RWPE1 (cell line): ENCODE measurements around the gene ARF3.
A peak's percentile ranks its signal among the peaks of the same experiment; 100 is the strongest.

Experiments used
- CTCF ChIA-PET: fragments of 350-600 bp; sonication (Branson Sonifier 250); formaldehyde crosslinking; extraction: SDS; loops from one replicate; lab custom pipeline; 2021; lab: Yijun Ruan, JAX
- POLR2A ChIA-PET: fragments of 400-600 bp; formaldehyde crosslinking; extraction: SDS; loops from one replicate; lab custom pipeline; 2020; ENCODE audit warnings: antibody characterized with exemption; ENCODE audit not compliant: low non-redundant PET; lab: Yijun Ruan, JAX
- DNase-seq: peaks from one replicate; pipeline ENCODE4 v3.0.0; 2012; ENCODE audit warnings: low spot score
- H3K27ac ChIP-seq: fragments of 450-650 bp; 2 replicates; pipeline ENCODE4 v1.5.1; 2017
- CTCF ChIP-seq: fragments of 450-650 bp; conservative IDR thresholded peaks from 2 replicates; pipeline ENCODE4 v1.5.1; 2017; ENCODE audit warnings: low read depth, mild to moderate bottlenecking

Gene ARF3

GRCh38 chr12:48890657-48891418 is 66.4 kb downstream of the ARF3 start:
- TF ChIP-seq CTCF: peak; percentile 75
- CTCF ChIA-PET: interaction anchor here (0.6 to 3.3 kb wide), 22 partner anchors 8 to 599 kb away, joined by 3 to 20 read pairs (median 4); partner anchors contain the start of gene RND1

GRCh38 chr12:48889679-48890078 is 67.6 kb downstream of the ARF3 start:
- CTCF ChIA-PET: interaction anchor here (2.2 to 3.3 kb wide), 2 partner anchors 24 to 37 kb away, joined by 7 to 20 read pairs; partner anchors contain the start of gene RND1
- TF ChIP-seq CTCF: no peak
- DNase-seq: no peak
- POLR2A ChIA-PET: no interaction called here
- no peak overlapping the region for H3K27ac ChIP-seq

More at GRCh38 chr12:48890657-48891418, 66.4 kb downstream of the ARF3 start:
- POLR2A ChIA-PET: interaction anchor here (0.5 kb wide), 1 partner anchor 37 kb away, joined by 3 read pairs; no protein-coding TSS in a partner anchor
- H3K27ac ChIP-seq: no peak overlapping the region
- DNase-seq: peak; percentile 40
